ENCODE measurements around the gene KDM2A. TPM values are rescaled to one million over a fixed set of nuclear protein-coding genes. Genes with fewer than 3 reads are reported as not detected.

The KDM2A gene
- 40.7 TPM for total RNA-seq
- long read RNA-seq, full-length matches to known transcripts: 5 of 25 reads
- long read RNA-seq, partial matches to known transcripts: 8 of 25 reads
- long read RNA-seq, other reads (novel, unspliced or antisense): 12 of 25 reads

DNA sequence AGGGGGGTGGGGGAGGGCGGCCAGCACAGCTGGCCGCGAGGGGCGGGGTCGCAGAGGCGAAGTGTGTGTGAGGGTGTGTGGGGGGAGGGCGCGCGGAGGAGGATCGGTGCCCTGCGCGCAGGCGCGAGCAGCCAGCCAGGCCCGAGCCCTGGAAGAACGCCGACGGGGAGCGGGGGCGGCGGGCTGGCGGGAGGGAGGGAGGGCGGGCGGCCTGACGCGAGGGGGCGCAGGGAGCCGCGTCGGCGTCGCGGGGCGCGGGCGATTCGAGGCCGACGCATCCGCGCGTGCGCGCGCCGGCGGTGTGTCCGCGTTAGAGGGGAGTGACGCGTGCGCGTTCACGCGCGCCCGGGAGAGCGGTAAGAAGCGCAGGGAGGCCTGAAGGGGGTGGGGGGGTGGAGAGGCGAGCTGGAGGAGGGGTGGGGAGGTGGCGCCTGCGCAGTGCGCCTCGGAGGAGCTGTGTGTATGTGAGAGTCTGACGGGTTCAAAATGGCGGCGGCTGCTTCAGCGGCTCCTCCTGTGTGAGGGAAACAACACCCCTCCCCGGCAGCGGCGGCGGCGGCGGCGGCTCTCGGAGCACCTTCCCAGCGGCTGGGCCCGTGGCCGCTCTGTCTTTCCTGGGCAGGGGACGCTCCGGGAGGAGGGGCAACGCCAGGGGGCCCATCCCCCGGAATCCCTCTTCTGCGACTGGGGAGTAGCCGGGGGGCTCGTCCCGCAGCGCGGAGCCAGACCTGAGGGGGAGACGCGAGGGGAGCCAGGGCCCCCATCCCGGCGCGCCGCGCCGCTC, at the start of gene KDM2A:
KDM2A (plus strand) TSS at position 463 of the 784 bp plus-strand sequence. CDS start 2,054 bp downstream, outside the sequence.
- intact Hi-C loops (cut with DNase I): no loop called here
- peak; percentile 94 for ATAC-seq (ENCODE audit: poor library complexity)
- DNase-seq: peak; percentile 100

DNA sequence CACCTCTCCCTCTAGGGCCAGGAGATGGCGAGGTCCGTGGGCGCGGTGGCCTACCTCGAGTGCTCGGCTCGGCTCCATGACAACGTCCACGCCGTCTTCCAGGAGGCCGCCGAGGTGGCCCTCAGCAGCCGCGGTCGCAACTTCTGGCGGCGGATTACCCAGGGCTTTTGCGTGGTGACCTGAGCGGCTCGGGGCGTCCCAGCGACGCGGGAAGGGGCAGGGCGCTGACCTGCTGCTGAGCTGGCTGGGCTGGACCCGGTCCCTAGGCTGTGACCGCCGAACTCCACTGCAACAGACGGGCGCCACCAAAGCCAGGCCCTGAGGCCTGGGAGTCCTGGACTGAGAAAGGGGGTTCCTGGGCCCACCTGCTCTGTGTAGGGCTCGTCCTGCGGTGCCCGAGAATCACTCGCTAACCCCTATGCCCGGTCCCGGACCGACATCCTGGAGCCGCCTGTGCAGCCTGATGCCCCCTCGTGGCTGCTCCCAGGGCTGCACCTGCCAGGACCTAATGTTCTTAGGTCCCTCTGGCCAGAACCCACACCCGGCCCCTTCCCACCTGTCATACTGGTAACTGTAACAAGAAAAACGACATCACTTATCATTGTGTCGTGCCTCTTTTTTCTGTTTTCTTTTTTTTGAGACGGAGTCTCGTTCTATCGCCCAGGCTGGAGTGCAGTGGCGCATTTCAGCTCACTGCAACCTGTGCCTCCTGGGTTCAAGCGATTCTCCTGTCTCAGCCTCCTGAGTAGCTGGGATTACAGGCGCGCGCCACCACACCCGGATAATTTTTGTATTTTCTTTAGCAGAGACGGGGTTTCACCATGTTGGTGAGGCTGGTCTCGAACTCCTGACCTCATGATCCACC, 47.4 kb upstream of the KDM2A start:
- peak; percentile 86 for ATAC-seq (ENCODE audit: poor library complexity)
- intact Hi-C loops (cut with DNase I): no loop called here
- peak; percentile 90 for DNase-seq

DNA sequence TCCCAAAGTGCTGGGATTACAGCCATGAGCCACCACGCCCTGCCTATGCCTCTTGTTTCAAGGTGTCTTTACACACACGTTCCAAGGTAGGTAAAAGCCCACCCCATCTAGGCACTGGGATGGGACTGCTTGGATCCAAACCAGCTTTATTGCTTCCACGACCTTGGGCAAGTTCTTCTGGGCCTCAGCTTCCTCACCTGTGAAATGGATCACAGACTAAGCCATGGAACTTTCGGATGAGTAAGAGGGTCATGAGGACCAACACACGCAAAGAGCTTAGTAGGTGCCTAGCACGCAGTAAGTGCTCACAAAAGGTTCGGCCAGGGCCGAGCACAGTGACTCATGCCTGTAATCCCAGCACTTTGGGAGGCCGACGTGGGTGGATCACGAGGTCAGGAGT, 46.8 kb upstream of the KDM2A start:
- no peak for ATAC-seq (ENCODE audit: poor library complexity)
- intact Hi-C loops (cut with DNase I): no loop called here
- DNase-seq: no peak

DNA sequence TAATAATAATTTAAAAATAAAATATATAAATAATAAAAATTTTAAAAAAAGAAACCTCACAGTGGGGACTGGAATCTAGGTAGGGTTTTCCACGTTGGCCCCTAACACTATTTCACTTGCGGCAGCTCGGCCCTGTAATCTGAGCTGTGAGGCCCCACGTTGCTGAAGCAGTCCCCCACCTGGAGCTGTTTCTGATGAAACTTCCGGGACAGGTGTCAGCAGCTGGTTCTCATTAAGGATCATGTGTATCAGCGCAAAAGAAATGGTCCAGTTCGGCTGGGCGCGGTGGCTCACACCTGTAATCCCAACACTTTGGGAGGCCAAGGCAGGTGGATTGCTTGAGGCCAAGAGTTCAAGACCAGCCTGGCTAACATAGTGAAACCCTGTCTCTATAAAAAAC, 45.2 kb upstream of the KDM2A start:
- DNase-seq (no peak), ATAC-seq (ENCODE audit: poor library complexity) (no peak)
- intact Hi-C loops (cut with DNase I): no loop called here

DNA sequence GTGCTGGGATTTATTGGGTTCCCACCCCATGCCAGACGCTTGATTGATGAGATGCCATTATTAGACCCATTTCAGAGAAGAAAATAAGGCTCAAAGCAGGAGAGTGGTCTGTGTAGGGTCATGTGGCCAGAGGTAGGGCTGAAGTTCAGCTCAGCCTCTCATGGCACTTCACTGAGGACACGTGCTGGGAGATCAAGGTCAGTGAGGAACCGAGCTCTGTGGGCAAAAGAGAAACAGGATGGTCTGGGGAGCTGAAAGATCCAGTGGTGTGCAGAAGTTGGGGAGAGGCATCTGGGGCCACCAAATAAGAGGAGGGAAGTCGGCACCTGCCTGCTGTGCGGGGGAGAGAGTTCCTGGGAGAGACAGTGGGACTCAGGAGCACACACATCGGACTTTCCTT, 42.9 kb upstream of the KDM2A start:
- peak; percentile 36 for ATAC-seq (ENCODE audit: poor library complexity)
- no peak for DNase-seq
- intact Hi-C loops (cut with DNase I): no loop called here

DNA sequence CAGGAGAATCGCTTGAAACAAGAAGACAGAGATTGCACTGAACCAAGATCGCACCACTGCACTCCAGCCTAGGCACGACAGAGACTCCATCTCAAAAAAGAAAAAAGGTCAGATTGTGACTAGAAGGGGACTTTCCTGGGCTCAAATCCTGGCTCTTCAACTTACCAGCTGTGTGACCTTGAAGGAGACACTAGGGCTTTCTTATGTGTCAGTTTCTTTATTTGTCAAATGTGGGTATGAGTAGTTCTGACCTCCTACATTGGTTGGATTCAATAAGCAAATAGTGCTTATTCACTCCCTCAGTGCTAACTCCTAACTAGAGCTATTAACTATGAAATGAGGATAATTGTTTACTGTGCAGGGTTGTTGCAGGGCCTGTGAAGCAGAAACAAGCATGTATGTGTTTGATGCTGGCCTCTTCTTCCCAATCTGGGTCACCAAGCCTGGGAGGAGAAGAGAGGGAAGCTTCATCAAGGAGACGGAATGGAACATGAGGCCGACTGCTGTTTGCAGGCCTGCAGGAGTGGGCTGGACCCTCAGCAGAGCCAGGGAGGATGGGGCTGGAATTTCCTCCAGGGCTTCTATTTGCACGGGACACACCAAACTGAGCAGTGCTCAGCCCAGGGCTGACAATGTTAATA, 39.9 kb upstream of the KDM2A start:
- ATAC-seq (ENCODE audit: poor library complexity) (no peak), DNase-seq (no peak)
- intact Hi-C loops (cut with DNase I): no loop called here

DNA sequence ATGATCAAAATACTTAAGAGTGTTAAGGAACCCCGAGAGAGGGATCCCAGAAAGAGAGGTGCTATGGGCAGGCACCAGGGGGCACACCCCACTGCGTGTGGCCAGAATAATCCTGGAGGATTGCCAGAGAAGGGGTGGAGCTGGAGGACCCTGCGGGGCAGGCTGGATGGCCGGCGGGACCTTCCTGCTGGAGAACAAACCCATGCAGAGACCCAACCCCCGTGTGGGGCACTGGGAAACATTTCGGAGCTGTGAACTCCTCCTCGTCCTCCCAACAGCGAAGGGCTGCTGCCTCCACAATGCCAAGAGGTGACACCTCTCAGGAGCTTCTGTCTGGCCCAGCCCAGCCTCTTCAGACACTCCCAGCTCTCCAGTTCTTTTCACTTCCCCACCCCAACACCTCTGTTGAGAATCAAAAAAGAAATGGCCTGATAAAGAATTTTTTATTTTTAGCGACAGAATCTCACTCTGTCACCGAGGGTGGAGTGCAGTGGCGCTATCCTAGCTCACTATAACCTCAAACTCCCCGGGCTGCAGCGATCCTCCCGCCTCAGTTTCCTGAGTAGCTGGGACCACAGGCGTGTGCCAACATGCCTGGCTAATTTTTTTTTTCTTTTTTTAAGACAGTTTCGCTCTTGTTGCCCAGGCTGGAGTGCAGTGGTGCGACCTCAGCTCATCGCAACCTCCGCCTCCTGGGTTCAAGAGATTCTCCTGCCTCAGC, 36.8 kb upstream of the KDM2A start:
- ATAC-seq (ENCODE audit: poor library complexity) (peak; percentile 62), DNase-seq (peak; percentile 45)
- intact Hi-C loops (cut with DNase I): loop anchor here (5.0 kb wide), 1 partner anchor 85 kb away; no protein-coding TSS in a partner anchor

DNA sequence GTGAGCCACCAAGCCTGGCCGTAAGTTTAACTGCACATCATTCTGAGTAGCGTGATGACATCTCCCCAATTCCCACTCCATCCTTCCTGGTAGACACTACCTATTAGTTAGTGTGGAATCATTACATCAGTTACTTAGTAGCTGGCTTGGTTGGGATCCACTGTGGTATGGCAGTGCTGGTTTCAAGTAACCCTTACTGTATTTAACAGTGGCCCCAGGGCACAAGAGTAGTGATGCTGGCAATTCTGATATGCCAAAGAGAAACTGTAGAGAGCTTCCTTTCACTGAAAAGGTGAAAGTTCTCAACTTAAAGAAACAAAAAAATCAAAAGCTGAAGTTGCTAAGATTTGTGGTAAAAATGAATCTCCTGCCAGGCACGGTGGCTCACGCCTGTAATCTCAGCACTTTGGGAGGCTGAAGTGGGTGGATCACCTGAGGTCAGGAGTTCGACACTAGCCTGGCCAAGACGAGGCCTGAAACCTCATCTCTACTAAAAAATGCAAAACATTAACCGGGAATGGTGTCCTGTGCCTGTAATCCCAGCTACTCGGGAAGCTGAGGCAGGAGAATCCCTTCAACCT, 35.2 kb upstream of the KDM2A start:
- DNase-seq: no peak
- ATAC-seq (ENCODE audit: poor library complexity): no peak
- intact Hi-C loops (cut with DNase I): loop anchor here (5.0 kb wide), 1 partner anchor 83 kb away; no protein-coding TSS in a partner anchor

DNA sequence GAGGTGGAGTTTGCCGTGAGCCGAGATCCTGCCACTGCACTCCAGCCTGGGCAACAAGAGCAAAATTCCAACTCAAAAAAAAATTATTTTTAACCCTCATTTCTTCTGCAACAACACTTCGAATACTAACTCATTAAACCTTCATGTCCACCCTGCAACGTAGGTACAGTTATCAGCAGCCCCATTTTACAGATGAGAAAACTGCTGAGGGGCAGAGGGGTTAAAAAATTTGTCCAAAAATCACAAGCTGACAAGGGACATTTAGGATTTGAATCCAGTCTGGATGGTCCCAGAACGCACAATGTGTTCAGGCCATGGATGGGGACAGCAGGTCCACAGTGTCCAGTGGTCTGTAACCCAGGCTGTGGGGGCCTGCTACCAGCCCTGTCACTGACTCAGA, 33.4 kb upstream of the KDM2A start:
- DNase-seq (no peak), ATAC-seq (ENCODE audit: poor library complexity) (no peak)
- intact Hi-C loops (cut with DNase I): no loop called here

DNA sequence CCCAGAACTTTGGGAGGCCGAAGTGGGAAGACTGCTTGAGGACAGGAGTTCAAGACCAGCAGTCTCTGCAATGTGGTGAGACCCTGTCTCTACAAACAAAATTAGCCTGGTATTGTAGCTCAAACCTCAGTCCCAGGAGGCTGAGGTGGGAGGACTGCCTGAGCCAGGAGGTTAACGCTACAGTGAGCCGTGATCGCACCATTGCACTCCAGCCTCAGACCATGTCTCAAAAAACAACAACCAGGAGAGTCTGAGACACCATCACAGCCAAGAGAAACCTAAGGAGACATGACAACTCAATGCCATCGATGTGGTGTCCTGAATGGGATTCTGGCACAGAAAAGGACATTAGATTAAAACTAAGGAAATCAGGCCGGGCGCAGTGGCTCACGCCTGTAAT, 28.3 kb upstream of the KDM2A start:
- ATAC-seq (ENCODE audit: poor library complexity) (no peak), DNase-seq (no peak)
- intact Hi-C loops (cut with DNase I): no loop called here

DNA sequence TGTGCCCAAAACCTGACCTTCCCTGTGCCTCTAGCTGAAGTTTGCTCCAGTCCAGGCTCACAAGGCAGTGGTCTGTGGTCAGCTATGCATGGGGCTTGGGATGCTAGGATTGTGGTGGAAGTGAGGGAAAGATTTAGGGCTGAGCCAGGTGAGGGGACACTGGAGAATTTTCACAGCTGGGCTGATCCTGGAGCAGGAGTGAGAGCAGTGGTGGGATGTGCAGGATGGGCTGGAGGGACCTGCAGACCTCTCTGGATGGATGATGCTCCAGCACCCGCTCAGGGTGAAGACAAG, 23.9 kb upstream of the KDM2A start:
- no peak for ATAC-seq (ENCODE audit: poor library complexity)
- intact Hi-C loops (cut with DNase I): no loop called here
- no peak for DNase-seq

DNA sequence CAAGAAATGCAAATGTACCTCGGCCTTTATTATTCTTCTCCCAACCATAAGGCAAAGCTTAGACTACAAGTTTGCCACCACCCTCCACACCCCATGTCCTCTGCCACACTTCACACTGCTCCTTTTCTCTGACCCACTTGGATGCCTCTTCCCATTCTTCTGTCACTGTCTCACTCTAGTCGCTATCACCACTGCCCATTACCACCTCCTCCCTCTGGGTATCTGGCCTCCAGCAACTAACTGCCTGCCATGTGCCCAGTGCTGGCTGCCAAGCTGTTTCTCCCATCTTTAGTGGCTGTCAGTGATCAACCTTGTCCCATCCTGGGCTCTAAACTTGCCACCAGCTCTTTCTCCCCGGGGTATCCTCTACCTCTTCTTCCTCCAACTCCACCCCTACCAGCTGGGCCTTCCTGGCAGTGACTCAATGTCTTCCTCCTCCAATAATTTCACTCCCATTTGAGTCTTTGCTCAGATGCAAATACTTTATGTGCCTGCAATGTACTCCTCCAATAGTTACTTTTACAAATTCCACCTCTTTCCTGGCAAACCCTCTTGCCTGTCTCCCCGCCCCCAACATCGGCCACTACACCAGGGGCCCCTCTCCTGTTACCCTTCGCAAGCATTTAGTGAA, 20.1 kb upstream of the KDM2A start:
- ATAC-seq (ENCODE audit: poor library complexity): peak; percentile 95
- intact Hi-C loops (cut with DNase I): no loop called here
- peak; percentile 58 for DNase-seq

DNA sequence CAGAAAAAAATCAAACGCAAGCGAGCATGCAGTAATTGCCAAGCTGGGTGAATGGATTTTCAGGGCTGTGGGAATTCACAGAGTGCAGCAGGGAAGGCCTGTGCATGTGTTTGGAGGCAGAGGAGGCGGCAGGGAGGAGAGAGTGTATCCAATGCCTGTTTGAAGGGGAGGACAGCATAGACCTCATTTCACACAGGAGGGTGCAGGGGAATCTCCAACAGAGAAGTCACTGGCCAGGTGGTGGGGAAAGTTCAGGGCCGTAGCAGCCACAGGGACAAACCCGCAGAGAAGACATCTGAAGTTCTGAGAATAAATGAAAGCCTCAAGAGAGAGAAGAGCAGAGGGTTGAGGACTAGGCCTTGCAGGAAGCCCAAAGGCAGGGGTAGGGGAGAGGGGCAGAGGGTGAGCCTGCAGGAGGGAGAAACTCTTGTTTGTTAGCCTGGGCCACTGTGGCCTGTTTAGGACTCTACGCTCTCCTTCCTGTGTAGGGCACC, 19.2 kb upstream of the KDM2A start:
- intact Hi-C loops (cut with DNase I): no loop called here
- no peak for ATAC-seq (ENCODE audit: poor library complexity)
- DNase-seq: no peak

DNA sequence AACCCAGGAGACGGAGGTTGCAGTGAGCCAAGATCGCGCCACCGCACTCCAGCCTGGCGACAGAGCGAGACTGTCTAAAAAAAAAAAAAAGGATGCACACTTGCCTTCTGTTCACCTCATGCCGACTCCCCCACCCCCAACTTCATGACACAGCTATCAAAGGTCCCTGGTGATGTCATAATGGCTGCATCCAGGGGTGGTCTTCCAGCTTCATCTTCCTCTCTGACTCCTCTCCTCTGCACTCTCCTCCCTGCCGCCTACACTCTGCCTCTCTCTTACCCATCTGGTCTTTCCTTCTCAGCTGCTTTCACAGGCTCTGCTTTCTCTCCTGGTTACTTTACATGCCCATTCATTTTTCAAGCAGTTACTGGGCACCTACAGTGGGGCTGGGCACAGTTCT, 16.4 kb upstream of the KDM2A start:
- DNase-seq (no peak), ATAC-seq (ENCODE audit: poor library complexity) (no peak)
- intact Hi-C loops (cut with DNase I): no loop called here

DNA sequence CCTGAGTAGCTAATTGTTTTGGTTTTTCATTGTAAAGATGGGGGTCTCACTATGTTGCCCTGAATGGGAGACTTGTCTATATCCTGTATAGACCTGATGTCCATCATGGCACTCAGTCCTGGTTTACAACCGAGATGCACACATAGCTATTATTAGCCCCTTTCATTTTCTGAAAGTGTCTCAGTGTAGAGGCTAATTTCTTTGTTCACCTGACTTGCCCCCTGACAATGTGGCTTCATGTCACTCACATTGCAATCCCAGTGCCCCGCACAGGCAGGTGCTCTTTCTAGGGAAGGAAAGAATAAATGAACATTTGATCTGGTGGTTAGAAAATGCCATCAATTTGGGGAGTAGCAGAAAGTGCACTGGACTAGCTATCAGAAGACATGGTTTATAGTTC, 13.1 kb upstream of the KDM2A start:
- no peak for ATAC-seq (ENCODE audit: poor library complexity)
- DNase-seq: no peak
- intact Hi-C loops (cut with DNase I): no loop called here

DNA sequence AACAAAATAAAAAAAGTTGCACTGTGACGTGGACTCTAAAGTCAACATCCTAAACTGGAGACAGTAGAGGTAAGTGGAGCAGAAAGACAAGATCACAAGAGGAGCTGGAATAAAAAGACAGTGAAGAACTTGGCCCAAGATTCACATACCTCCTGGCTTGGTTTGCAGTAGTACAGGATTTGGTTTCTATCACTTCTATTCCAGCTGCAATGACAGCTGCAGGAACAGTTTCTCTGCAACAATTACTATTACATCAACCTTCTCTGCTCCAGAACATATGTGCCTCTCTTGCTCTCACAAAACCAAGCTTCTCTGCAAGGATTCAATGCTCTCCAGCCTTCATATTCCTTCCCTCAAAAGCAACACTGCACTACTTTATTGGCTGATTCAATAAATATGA, 7.8 kb upstream of the KDM2A start:
- DNase-seq (no peak), ATAC-seq (ENCODE audit: poor library complexity) (peak; percentile 16)
- intact Hi-C loops (cut with DNase I): no loop called here

DNA sequence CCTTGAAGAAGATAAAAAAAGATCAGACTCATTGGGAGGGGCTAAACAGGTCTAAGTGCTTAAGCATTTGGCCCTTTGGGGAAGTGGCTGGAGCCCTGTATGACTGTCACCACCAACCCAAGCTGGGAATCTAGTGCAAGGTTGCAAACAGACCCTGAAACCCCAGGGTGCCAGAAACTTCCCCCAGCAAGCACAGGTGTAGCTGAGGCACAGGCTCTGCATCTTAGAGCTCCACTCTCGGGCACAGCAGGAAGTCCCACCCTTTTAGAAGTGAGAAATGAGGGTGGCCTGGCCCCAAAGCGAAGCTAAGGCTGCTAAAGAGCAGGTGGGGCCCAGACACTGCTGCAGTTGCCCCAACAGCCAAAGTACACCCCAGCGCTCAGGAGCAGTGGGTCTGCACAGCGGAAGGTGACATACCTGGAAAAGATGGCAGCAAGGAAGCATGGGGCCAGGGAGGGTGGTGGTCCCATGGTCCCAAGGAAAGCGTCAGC, 5.8 kb upstream of the KDM2A start:
- ATAC-seq (ENCODE audit: poor library complexity): no peak
- intact Hi-C loops (cut with DNase I): no loop called here
- DNase-seq: no peak
